MM.1S (cell line): ENCODE measurements around the gene CD302.

Experiments
- DNase-seq: peaks from one replicate; pipeline ENCODE4 v3.0.0-alpha.2; 2015
- H2AFZ ChIP-seq: fragments of 300-600 bp; sonication (generic); 2 replicates; pipeline ENCODE4 v1.6.0; 2016; ENCODE audit warnings: antibody characterized with exemption, low read length
- H3F3A ChIP-seq: fragments of 300-600 bp; sonication (generic); 2 replicates; pipeline ENCODE4 v1.6.1; 2016; ENCODE audit warnings: mild to moderate bottlenecking, antibody characterized with exemption, low read length, moderate library complexity, mixed read lengths; ENCODE audit not compliant: insufficient read depth
- H3K27ac ChIP-seq: fragments of 300-600 bp; sonication (generic); 2 replicates; pipeline ENCODE4 v1.5.1; 2016; ENCODE audit warnings: mild to moderate bottlenecking, low read length
- H3K27me3 ChIP-seq: fragments of 300-600 bp; sonication (generic); replicated peaks from 2 replicates; pipeline ENCODE4 v1.6.0; 2016; ENCODE audit warnings: low read length; ENCODE audit not compliant: insufficient read depth
- H3K36me3 ChIP-seq: fragments of 300-600 bp; sonication (generic); replicated peaks from 2 replicates; pipeline ENCODE4 v1.6.1; 2016; ENCODE audit warnings: mild to moderate bottlenecking, low read length, mixed read lengths; ENCODE audit not compliant: insufficient read depth
- H3K4me1 ChIP-seq: fragments of 300-600 bp; sonication (generic); 2 replicates; pipeline ENCODE4 v1.6.1; 2016; ENCODE audit warnings: low read length, mixed read lengths
- H3K4me2 ChIP-seq: fragments of 300-600 bp; sonication (generic); 2 replicates; pipeline ENCODE4 v1.6.0; 2016; ENCODE audit warnings: low read depth, low read length
- H3K4me3 ChIP-seq: fragments of 300-600 bp; sonication (generic); 2 replicates; pipeline ENCODE4 v1.5.1; 2016; ENCODE audit warnings: low read length, mixed read lengths
- H3K79me2 ChIP-seq: fragments of 300-600 bp; sonication (generic); 2 replicates; pipeline ENCODE4 v1.6.1; 2016; ENCODE audit warnings: mixed run types, low read length, mixed read lengths
- H3K9ac ChIP-seq: fragments of 300-600 bp; sonication (generic); 2 replicates; pipeline ENCODE4 v1.6.1; 2016; ENCODE audit warnings: low read length, mixed read lengths
- H3K9me2 ChIP-seq: fragments of 300-600 bp; sonication (generic); replicated peaks from 2 replicates; pipeline ENCODE4 v1.6.1; 2016; ENCODE audit warnings: mild to moderate bottlenecking, low read length, mixed read lengths; ENCODE audit not compliant: insufficient read depth
- H3K9me3 ChIP-seq: fragments of 300-600 bp; sonication (generic); replicated peaks from 2 replicates; pipeline ENCODE4 v1.6.1; 2016; ENCODE audit warnings: mild to moderate bottlenecking, low read length, mixed read lengths; ENCODE audit not compliant: insufficient read depth
- H4K20me1 ChIP-seq: fragments of 300-600 bp; sonication (generic); 2 replicates; pipeline ENCODE4 v1.6.1; 2016; ENCODE audit warnings: mild to moderate bottlenecking, low read length, moderate library complexity, mixed read lengths; ENCODE audit not compliant: insufficient read depth
- CTCF ChIP-seq: fragments of 300-600 bp; sonication (generic); IDR thresholded peaks from 2 replicates; pipeline ENCODE4 v1.5.1; 2016; ENCODE audit warnings: antibody characterized with exemption, low read length, mixed read lengths
- EZH2 ChIP-seq: fragments of 300-600 bp; sonication (generic); optimal IDR thresholded peaks from 2 replicates; pipeline ENCODE3; 2017; ENCODE audit warnings: low read depth, mild to moderate bottlenecking, antibody characterized with exemption, low read length, mixed read lengths
- EZH2phosphoT487 ChIP-seq: fragments of 300-600 bp; sonication (generic); IDR thresholded peaks from 2 replicates; pipeline ENCODE4 v1.6.1; 2018; ENCODE audit warnings: antibody characterized with exemption, low read length

The CD302 gene

GRCh38 chr2:159817283-159817682 is 19.3 kb upstream of the CD302 start:
- H3K79me2 ChIP-seq = no peaks in the 10 kb centered on the region
- H3K27ac ChIP-seq = no peak overlapping the region
- H3F3A ChIP-seq = no peaks in the 10 kb centered on the region
- H3K4me3 ChIP-seq = no peak overlapping the region
- no peaks in the 10 kb centered on the region for H3K9me2 ChIP-seq
- H3K4me2 ChIP-seq = no peak overlapping the region
- TF ChIP-seq EZH2 = no peak
- TF ChIP-seq CTCF = no peak
- TF ChIP-seq EZH2phosphoT487 = no peak
- H2AFZ ChIP-seq = no peak overlapping the region
- H3K4me1 ChIP-seq = no peaks in the 10 kb centered on the region
- no peaks in the 10 kb centered on the region for H3K9me3 ChIP-seq
- H4K20me1 ChIP-seq = no peaks in the 10 kb centered on the region
- no peaks in the 10 kb centered on the region for H3K27me3 ChIP-seq
- DNase-seq = no peak
- H3K36me3 ChIP-seq = no peaks in the 10 kb centered on the region
- H3K9ac ChIP-seq = no peak overlapping the region

GRCh38 chr2:159811232-159811631 is 13.2 kb upstream of the CD302 start:
- no peak for DNase-seq
- Histone ChIP-seq H3K9ac (no peak overlapping the region), H3K27ac (no peak overlapping the region), H3K79me2 (no peaks in the 10 kb centered on the region), H2AFZ (no peak overlapping the region), H3F3A (no peaks in the 10 kb centered on the region), H3K27me3 (no peaks in the 10 kb centered on the region), H3K36me3 (no peaks in the 10 kb centered on the region), H3K4me2 (no peak overlapping the region), H3K9me3 (no peaks in the 10 kb centered on the region), H3K9me2 (no peaks in the 10 kb centered on the region), H3K4me1 (no peaks in the 10 kb centered on the region), H4K20me1 (no peaks in the 10 kb centered on the region), H3K4me3 (no peak overlapping the region)
- TF ChIP-seq EZH2phosphoT487 (no peak), EZH2 (no peak), CTCF (no peak)

GRCh38 chr2:159808032-159808425 is 10.0 kb upstream of the CD302 start:
- H3K79me2 ChIP-seq = no peaks in the 10 kb centered on the region
- no peaks in the 10 kb centered on the region for H3K9me3 ChIP-seq
- no peak overlapping the region for H2AFZ ChIP-seq
- no peak for TF ChIP-seq EZH2phosphoT487
- DNase-seq = no peak
- no peaks in the 10 kb centered on the region for H3K27me3 ChIP-seq
- H3K9me2 ChIP-seq = no peaks in the 10 kb centered on the region
- H3K4me1 ChIP-seq = no peaks in the 10 kb centered on the region
- no peaks in the 10 kb centered on the region for H4K20me1 ChIP-seq
- H3K36me3 ChIP-seq = no peaks in the 10 kb centered on the region
- no peak overlapping the region for H3K4me3 ChIP-seq
- no peak overlapping the region for H3K4me2 ChIP-seq
- H3K27ac ChIP-seq = no peak overlapping the region
- H3K9ac ChIP-seq = no peak overlapping the region
- H3F3A ChIP-seq = no peaks in the 10 kb centered on the region

- no peaks in the 10 kb centered on the region for H3K4me1 ChIP-seq
- no peaks in the 10 kb centered on the region for H3K9me3 ChIP-seq
- no peak overlapping the region for H2AFZ ChIP-seq
- H4K20me1 ChIP-seq = no peaks in the 10 kb centered on the region
- H3F3A ChIP-seq = no peaks in the 10 kb centered on the region
- H3K27ac ChIP-seq = no peak overlapping the region
- H3K9ac ChIP-seq = no peak overlapping the region
- no peaks in the 10 kb centered on the region for H3K79me2 ChIP-seq
- H3K27me3 ChIP-seq = no peaks in the 10 kb centered on the region
- no peaks in the 10 kb centered on the region for H3K9me2 ChIP-seq
- no peak overlapping the region for H3K4me2 ChIP-seq
- peak; percentile 18 for DNase-seq
- no peak overlapping the region for H3K4me3 ChIP-seq
- no peaks in the 10 kb centered on the region for H3K36me3 ChIP-seq
- TF ChIP-seq EZH2 (no peak), CTCF (peak; percentile 60)
Measured at GRCh38 chr2:159807183-159808031, 9.4 kb upstream of the CD302 start.
